ENCODE measurements around the gene DYRK1B.

The DYRK1B gene

DNA sequence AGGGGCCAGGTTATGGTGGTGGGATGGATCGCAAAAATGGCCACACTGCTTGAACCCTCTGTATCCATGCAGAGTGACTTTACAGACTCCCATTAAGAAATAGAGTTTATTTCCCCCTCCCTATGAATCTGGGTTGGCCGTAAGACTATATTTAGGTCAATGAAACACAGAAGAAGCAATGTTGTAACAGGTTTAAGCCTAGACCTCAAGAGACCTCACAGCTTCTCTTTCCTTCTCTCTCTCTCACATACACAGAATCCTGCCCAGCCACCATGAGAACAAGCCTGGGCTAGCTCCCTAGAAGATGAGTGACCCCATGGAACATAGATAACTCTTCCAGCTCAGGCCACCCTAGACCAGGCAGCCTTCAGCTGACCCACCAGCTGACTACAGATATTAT lies 33.2 kb upstream of the DYRK1B start:
- TF ChIP-seq, protein P1, sequence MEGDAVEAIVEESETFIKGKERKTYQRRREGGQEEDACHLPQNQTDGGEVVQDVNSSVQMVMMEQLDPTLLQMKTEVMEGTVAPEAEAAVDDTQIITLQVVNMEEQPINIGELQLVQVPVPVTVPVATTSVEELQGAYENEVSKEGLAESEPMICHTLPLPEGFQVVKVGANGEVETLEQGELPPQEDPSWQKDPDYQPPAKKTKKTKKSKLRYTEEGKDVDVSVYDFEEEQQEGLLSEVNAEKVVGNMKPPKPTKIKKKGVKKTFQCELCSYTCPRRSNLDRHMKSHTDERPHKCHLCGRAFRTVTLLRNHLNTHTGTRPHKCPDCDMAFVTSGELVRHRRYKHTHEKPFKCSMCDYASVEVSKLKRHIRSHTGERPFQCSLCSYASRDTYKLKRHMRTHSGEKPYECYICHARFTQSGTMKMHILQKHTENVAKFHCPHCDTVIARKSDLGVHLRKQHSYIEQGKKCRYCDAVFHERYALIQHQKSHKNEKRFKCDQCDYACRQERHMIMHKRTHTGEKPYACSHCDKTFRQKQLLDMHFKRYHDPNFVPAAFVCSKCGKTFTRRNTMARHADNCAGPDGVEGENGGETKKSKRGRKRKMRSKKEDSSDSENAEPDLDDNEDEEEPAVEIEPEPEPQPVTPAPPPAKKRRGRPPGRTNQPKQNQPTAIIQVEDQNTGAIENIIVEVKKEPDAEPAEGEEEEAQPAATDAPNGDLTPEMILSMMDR (IDR thresholded peaks at IDR 0.05; ENCODE audit: low read depth, low read length) = no peak
- no peak for TF ChIP-seq POLR2A (IDR thresholded peaks at IDR 0.05; ENCODE audit: extremely low read depth, insufficient read length)
- no peak for TF ChIP-seq MYC (IDR thresholded peaks at IDR 0.05; ENCODE audit: low read depth, low read length)
- TF ChIP-seq, protein P2, sequence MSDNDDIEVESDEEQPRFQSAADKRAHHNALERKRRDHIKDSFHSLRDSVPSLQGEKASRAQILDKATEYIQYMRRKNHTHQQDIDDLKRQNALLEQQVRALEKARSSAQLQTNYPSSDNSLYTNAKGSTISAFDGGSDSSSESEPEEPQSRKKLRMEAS (IDR thresholded peaks at IDR 0.05; ENCODE audit: low read depth, low read length) = no peak
- DNase-seq (ENCODE audit: low read depth) = no peak
- H3K4me3 ChIP-seq (ENCODE audit: low read depth, low read length) = no peak overlapping the region

DNA sequence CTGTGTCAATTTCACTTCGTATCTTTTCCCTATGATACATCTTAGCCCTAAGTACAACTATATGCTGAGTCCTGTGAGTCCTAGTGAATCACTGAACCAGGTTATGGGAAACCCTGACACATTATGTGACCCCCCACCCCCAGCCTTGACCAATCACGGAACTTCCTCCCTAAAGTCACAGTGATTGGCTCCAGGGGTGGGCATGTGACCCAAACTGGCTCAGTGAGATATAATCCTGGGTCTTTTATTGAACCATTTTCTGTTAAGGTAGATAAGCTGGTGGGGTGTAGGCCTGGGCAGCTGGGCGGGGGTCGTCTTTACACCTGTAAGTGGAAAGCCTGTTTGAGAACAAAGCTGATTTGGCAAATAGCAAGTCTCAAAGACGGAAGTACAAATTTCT lies 32.0 kb upstream of the DYRK1B start:
- no peak for DNase-seq (ENCODE audit: low read depth)
- no peak for TF ChIP-seq POLR2A (IDR thresholded peaks at IDR 0.05; ENCODE audit: extremely low read depth, insufficient read length)
- TF ChIP-seq, protein P1 (IDR thresholded peaks at IDR 0.05; ENCODE audit: low read depth, low read length) = no peak
- no peak for TF ChIP-seq MYC (IDR thresholded peaks at IDR 0.05; ENCODE audit: low read depth, low read length)
- TF ChIP-seq, protein P2 (IDR thresholded peaks at IDR 0.05; ENCODE audit: low read depth, low read length) = no peak

DNA sequence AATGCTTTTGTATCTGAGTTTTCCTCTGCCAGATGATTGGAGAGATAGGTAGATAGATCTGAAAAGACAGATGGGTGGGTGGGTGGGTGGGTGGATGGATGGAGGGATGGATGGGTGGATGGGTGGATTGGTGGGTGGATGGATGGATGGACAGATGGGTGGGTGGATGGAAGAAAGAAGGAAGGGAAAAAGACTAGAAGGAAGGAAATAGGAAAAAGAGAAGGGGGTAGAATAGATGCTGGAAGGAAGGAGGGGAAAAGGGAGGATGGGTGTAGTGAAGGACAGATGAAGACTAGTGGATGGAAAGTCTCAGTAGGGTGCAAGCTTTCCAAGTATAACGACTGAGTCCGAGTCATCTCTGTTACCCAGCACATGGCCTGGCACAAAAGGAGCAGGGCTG lies 31.2 kb upstream of the DYRK1B start:
- DNase-seq (ENCODE audit: low read depth) = no peak
- TF ChIP-seq, protein P2 (IDR thresholded peaks at IDR 0.05; ENCODE audit: low read depth, low read length) = no peak
- TF ChIP-seq, protein P1 (IDR thresholded peaks at IDR 0.05; ENCODE audit: low read depth, low read length) = no peak
- no peak for TF ChIP-seq MYC (IDR thresholded peaks at IDR 0.05; ENCODE audit: low read depth, low read length)
- TF ChIP-seq POLR2A (IDR thresholded peaks at IDR 0.05; ENCODE audit: extremely low read depth, insufficient read length) = no peak
- H3K4me3 ChIP-seq (ENCODE audit: low read depth, low read length) = no peak overlapping the region

More for the DNA sequence above, 32.0 kb upstream of the DYRK1B start:
- H3K4me3 ChIP-seq (ENCODE audit: low read depth, low read length) = no peak overlapping the region

DNA sequence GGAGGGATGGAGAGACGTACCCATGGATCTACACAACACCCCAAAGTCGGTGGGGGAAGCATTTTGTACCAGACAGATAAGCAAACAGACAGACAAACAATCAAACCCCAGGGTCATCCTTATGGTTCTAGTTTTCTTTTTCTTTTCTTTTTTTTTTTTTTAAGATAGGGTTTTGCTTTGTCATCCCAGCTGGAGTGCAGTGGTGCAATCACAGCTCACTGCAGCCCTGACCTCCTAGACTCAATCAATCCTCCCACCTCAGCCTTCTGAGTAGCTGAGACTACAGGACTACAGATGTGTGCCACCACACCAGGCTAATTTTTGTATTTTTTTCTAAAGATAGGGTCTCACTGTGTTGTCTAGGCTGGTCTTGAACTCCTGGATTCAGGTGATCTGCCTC lies 30.2 kb upstream of the DYRK1B start:
- H3K4me3 ChIP-seq (ENCODE audit: low read depth, low read length) = no peak overlapping the region
- TF ChIP-seq, protein P2 (IDR thresholded peaks at IDR 0.05; ENCODE audit: low read depth, low read length) = no peak
- TF ChIP-seq MYC (IDR thresholded peaks at IDR 0.05; ENCODE audit: low read depth, low read length) (no peak), POLR2A (IDR thresholded peaks at IDR 0.05; ENCODE audit: extremely low read depth, insufficient read length) (no peak)
- TF ChIP-seq, protein P1 (IDR thresholded peaks at IDR 0.05; ENCODE audit: low read depth, low read length) = no peak
- DNase-seq (ENCODE audit: low read depth) = no peak

DNA sequence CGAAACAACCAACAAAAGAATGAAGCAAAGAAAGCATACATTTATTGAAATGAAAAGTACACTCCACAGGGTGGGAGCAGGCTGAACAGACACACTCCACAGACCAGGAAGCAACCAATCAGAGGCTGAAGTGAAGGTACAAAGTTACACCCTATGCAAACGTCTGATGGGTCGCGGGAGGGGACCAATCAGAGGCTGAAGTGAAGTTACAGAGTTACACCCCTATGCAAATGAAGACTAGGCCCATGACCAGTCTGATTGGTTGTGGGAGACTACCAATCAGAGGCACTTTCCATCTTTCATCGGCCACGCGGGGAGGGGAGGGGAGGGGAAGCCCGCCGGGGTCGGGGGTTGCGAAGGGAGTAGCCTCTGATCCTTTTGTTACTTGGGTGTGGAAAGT lies 24.6 kb upstream of the DYRK1B start:
- TF ChIP-seq, protein P1 (IDR thresholded peaks at IDR 0.05; ENCODE audit: low read depth, low read length) = no peak
- TF ChIP-seq POLR2A (IDR thresholded peaks at IDR 0.05; ENCODE audit: extremely low read depth, insufficient read length) (no peak), MYC (IDR thresholded peaks at IDR 0.05; ENCODE audit: low read depth, low read length) (no peak)
- TF ChIP-seq, protein P2 (IDR thresholded peaks at IDR 0.05; ENCODE audit: low read depth, low read length) = no peak
- no peak overlapping the region for H3K4me3 ChIP-seq (ENCODE audit: low read depth, low read length)
- no peak for DNase-seq (ENCODE audit: low read depth)

DNA sequence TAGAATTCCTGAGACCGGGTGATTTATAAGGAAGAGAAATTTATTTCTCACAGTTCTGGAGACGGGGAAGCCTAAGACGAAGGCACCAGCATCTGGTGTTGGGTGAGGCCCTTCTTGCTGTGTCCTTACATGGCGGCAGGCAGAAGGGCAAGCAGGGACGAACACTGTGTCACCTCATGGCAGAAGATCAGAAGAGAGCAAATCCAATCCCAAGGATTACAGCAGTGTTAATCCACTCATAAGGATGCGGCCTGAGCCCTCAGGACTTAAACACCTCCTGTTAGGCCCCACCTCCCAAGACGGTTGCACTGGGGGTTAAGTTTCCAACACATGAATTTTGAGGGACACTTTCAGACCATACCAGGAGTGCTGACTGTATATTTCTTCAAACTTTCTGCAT lies 18.9 kb upstream of the DYRK1B start:
- TF ChIP-seq, protein P1 (IDR thresholded peaks at IDR 0.05; ENCODE audit: low read depth, low read length) = no peak
- TF ChIP-seq, protein P2 (IDR thresholded peaks at IDR 0.05; ENCODE audit: low read depth, low read length) = no peak
- TF ChIP-seq POLR2A (IDR thresholded peaks at IDR 0.05; ENCODE audit: extremely low read depth, insufficient read length) = no peak
- no peak for TF ChIP-seq MYC (IDR thresholded peaks at IDR 0.05; ENCODE audit: low read depth, low read length)
- no peak overlapping the region for H3K4me3 ChIP-seq (ENCODE audit: low read depth, low read length)
- no peak for DNase-seq (ENCODE audit: low read depth)

Data from NB4 (cell line).